AG08395 (cell line): ENCODE measurements around the gene MIB2.
A peak's percentile ranks its signal among the peaks of the same experiment; 100 is the strongest.
"Not testable (repeated sequence)": the region's sequence is repeated elsewhere in the genome, so short reads cannot be mapped to it uniquely, and the experiment has no call there.

Source experiments
- DNase-seq: peaks from one replicate; pipeline ENCODE4 v3.0.0; 2012; ENCODE audit warnings: mixed read lengths, low spot score

The MIB2 gene

GRCh38 chr1:1648265-1648664 lies 33.0 kb downstream of the MIB2 start:
- DNase-seq: not testable (repeated sequence)

GRCh38 chr1:1658583-1659549 lies 43.6 kb downstream of the MIB2 start, which contains the start of gene CDK11B:
TSS of gene CDK11B (minus strand) at chr1:1659004. CDS start at chr1:1657485, 1,519 bp downstream.
- peak; percentile 95 for DNase-seq

GRCh38 chr1:1662392-1662791 lies 47.1 kb downstream of the MIB2 start:
- not testable (repeated sequence) for DNase-seq

- not testable (repeated sequence) for DNase-seq
These were observed 47.7 kb downstream of the MIB2 start for GRCh38 chr1:1662830-1663560.

GRCh38 chr1:1664318-1664717 lies 49.0 kb downstream of the MIB2 start:
- not testable (repeated sequence) for DNase-seq

- DNase-seq: no peak
These were observed 49.9 kb downstream of the MIB2 start for GRCh38 chr1:1664941-1665814.

- no peak for DNase-seq
These were observed 50.5 kb downstream of the MIB2 start for GRCh38 chr1:1665815-1666251.

- DNase-seq: no peak
These were observed 51.2 kb downstream of the MIB2 start for GRCh38 chr1:1666526-1666925.

- DNase-seq: no peak
These were observed 54.5 kb downstream of the MIB2 start for GRCh38 chr1:1669468-1670440.

GRCh38 chr1:1670866-1671265 lies 55.6 kb downstream of the MIB2 start:
- DNase-seq: no peak

GRCh38 chr1:1671365-1672119 lies 56.2 kb downstream of the MIB2 start:
- DNase-seq: no peak

GRCh38 chr1:1672181-1672965 lies 57.1 kb downstream of the MIB2 start:
- DNase-seq: no peak

- DNase-seq: not testable (repeated sequence)
These were observed 59.5 kb downstream of the MIB2 start for GRCh38 chr1:1674806-1675205.

GRCh38 chr1:1675218-1675617 lies 59.9 kb downstream of the MIB2 start:
- not testable (repeated sequence) for DNase-seq

- DNase-seq: not testable (repeated sequence)
These were observed 60.8 kb downstream of the MIB2 start for GRCh38 chr1:1676087-1676486.

- DNase-seq: no peak
These were observed 62.6 kb downstream of the MIB2 start for GRCh38 chr1:1677718-1678580.

GRCh38 chr1:1678581-1679380 lies 63.5 kb downstream of the MIB2 start:
- no peak for DNase-seq
